Ecto neural progenitor cell (in vitro differentiated cells): ENCODE data around the gene ANP32B.

ENCODE experiments used
- DNase-seq: peaks from one replicate; pipeline ENCODE4 v3.0.0-alpha.2; 2018; ENCODE audit warnings: low spot score

ANP32B gene

GRCh38 chr9:98024702-98025101 is 41.6 kb downstream of the ANP32B start:
- DNase-seq: no peak

- no peak for DNase-seq
These were observed 48.0 kb downstream of the ANP32B start for GRCh38 chr9:98031169-98031568.

GRCh38 chr9:98031935-98032334 is 48.8 kb downstream of the ANP32B start:
- DNase-seq: no peak

- peak; percentile 84 for DNase-seq
These were observed 51.7 kb downstream of the ANP32B start for GRCh38 chr9:98034593-98035546.

- DNase-seq: no peak
These were observed 54.2 kb downstream of the ANP32B start for GRCh38 chr9:98037357-98037756.

GRCh38 chr9:98038958-98039357 is 55.8 kb downstream of the ANP32B start:
- no peak for DNase-seq

GRCh38 chr9:98039607-98040017 is 56.5 kb downstream of the ANP32B start:
- no peak for DNase-seq

GRCh38 chr9:98040212-98040611 is 57.1 kb downstream of the ANP32B start:
- DNase-seq: no peak

- no peak for DNase-seq
These were observed 60.8 kb downstream of the ANP32B start for GRCh38 chr9:98043915-98044314.

- DNase-seq: no peak
These were observed 62.4 kb downstream of the ANP32B start for GRCh38 chr9:98045234-98046179.

- no peak for DNase-seq
These were observed 63.0 kb downstream of the ANP32B start for GRCh38 chr9:98046180-98046543.

GRCh38 chr9:98047002-98047401 is 63.9 kb downstream of the ANP32B start:
- DNase-seq: no peak

- DNase-seq: no peak
These were observed 66.3 kb downstream of the ANP32B start for GRCh38 chr9:98049288-98050072.

- DNase-seq: no peak
These were observed 67.2 kb downstream of the ANP32B start for GRCh38 chr9:98050351-98050750.

GRCh38 chr9:98054376-98054951 is 71.3 kb downstream of the ANP32B start:
- DNase-seq: no peak

- DNase-seq: peak; percentile 96
These were observed 73.4 kb downstream of the ANP32B start, which contains the start of gene NANS for GRCh38 chr9:98056269-98057137. TSS of gene NANS (plus strand) at chr9:98056732. CDS start at chr9:98056809, 77 bp downstream.

GRCh38 chr9:98057138-98057799 is 74.1 kb downstream of the ANP32B start:
- DNase-seq: no peak

- no peak for DNase-seq
These were observed 79.0 kb downstream of the ANP32B start for GRCh38 chr9:98062161-98062560.

- no peak for DNase-seq
These were observed 81.7 kb downstream of the ANP32B start for GRCh38 chr9:98064623-98065392.
